GM12874 (cell line): ENCODE data around the gene PSMF1.

ENCODE experiments used
- TF ChIP-seq, protein P1 (sequence below): IDR thresholded peaks from 2 replicates; pipeline ENCODE4 v1.5.1; 2011; ENCODE audit warnings: low read depth, mild to moderate bottlenecking, control low read depth, low read length, moderate library complexity; ENCODE audit not compliant: insufficient read depth

Gene PSMF1

DNA sequence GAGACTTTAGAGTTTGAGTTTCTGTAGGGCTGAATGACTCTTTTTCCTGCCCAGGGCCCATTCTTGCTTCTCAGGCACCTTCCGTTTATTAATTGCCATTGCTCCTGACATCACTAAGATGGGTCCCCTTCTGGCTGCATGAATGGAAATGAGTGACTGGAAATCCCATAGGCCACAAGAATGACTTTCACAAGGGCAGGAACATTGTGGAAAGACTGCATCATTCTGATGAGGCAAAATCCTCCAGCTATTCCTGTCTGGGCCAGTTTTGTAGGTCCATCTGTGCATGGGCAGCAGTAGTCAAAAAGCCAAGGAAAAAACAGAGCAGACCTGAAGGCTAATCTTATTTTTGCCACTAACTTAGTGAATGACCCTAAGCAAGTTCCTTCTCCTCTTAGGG is 47.1 kb downstream of the PSMF1 start:
- TF ChIP-seq, protein P1, sequence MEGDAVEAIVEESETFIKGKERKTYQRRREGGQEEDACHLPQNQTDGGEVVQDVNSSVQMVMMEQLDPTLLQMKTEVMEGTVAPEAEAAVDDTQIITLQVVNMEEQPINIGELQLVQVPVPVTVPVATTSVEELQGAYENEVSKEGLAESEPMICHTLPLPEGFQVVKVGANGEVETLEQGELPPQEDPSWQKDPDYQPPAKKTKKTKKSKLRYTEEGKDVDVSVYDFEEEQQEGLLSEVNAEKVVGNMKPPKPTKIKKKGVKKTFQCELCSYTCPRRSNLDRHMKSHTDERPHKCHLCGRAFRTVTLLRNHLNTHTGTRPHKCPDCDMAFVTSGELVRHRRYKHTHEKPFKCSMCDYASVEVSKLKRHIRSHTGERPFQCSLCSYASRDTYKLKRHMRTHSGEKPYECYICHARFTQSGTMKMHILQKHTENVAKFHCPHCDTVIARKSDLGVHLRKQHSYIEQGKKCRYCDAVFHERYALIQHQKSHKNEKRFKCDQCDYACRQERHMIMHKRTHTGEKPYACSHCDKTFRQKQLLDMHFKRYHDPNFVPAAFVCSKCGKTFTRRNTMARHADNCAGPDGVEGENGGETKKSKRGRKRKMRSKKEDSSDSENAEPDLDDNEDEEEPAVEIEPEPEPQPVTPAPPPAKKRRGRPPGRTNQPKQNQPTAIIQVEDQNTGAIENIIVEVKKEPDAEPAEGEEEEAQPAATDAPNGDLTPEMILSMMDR: no peak

DNA sequence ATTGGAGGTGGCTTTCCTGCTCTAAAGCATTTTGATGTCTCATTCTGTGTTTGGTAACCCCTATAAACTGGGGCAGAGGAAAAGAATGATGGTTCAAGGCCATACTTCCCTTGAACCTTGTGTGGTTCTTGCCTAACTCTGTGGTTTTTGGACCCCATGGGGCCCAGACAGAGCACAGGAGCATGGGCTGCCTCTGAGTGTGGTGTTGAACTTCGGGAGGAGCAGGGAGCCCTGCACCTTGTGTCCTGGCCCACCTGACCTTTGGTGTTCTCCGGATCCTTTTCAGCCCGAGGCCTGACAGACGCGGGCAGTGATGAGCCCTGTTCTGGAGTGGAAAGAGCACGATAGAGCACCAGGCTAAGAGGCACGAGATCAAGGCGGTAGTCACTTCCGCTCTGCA is 47.5 kb downstream of the PSMF1 start:
- TF ChIP-seq, protein P1: no peak

DNA sequence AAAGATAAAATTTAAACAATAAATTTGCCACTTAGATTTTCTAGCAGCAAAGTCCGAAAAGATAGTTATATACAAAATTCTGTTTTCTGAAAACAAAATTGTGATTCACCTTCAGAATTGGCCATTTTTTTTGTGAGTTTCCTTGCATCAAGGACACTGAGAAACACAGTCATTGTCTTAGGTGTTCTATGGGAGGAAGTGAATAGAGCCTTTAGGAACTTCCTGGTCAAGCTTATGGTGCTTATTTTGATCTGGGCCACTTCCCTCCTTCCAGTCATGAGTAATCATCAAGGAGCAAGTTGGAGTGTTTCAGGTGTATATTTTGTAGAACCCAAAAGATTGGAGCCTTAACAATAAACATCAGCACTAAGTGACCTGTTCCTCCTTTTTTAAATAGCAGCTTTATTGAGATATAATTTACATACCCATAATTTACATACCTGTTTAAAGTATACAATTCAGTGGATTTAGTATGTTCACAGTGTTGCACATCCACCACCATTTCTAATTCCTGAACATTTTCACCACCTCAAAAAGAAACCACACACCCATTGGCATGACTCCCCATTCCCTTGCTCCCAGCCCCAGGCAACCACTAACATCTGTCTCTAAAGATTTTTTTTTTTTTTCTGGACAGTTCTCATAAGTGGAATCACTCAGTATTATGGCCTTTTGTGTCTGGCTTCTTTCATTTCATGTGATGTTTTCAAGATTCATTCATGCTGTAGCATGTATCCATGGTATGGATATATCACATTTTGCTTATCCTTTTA is 48.7 kb downstream of the PSMF1 start:
- TF ChIP-seq, protein P1: no peak

DNA sequence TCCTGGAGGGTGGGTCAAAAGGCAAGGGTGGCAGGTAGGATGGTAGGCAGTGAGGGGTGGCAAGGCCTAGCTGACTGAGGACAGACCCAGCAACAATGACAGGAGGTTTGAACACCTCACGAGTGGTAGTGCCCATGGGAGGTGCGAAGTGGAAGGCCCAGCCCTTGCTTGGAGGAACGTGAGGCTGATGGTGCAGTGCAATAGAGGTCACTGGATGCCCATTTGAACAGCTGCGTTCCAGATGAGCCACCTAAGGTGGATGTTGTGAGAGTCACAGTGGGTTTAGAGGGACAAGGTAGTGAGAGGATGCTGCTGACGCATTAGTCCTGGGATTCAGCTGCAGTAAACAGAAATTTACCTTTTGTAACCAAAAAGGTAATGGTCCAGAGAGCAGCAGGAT is 50.8 kb downstream of the PSMF1 start:
- TF ChIP-seq, protein P1: no peak

DNA sequence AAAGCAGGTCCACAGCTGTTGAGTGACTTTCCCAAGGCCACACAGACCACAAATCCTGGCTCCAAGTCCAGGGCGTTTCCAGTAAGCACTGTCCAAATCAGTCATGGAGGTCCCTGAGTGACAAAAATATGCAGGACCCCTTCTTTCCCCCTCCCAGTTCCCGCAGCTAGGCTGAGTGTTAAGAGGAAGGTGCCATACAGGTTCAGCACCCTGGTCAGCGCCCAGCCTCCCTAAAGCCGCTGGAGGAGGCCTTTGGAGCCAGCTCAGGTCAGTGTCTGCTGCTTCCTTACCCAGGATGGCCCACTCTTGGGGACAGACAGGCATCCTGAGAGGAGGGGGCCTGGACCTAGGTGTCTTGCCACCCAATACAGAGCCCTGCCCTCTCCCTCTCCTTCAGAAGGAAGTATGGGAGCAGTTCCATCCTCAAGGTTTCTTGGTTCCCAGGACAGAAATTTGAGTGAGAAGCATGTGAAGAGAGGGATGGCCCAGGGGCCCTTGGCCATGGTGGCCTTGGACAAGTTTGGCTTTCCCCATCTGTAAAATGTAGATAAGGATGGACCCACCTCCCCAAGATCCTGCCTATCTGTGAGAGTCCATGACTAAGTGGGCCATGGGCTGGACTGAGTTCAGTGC is 53.2 kb downstream of the PSMF1 start:
- TF ChIP-seq, protein P1: no peak

DNA sequence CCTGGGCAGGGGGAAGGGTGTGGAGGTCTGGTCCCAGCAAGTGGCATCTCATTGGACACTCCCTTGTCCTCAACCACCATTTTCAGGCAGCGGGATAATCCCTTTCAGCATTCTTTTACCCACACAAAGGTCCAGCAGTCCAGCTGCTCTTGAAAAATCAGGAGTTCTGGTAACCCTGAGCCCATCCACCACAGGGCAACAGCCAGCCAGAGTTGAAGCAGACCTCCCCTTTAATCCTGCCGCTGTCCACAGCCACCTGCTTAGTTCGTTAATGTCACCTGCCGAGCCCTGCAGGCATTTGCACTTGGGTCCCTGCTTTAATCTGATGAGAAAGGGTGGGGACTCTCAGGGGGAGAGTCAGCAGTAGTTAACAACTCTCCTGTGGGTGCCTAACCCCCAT is 55.3 kb downstream of the PSMF1 start:
- TF ChIP-seq, protein P1: no peak

DNA sequence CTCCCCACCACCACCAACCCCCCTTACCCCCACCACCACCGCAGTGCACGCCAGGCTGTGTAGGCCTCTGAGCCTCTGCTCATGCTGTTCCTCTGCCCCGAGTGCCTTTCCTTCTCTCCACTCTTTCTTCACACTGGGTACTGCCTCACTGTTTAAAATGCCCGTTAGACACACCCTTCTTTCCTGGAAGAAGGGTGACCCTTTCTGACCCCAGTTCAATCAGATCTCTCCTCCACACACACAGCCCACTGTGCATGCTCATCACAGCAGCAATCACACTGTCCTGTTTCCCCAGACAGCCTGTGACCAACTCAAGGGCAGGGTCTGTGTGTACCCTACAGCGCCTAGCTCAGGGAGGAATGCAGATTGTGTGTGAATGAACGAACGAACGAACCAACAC is 56.4 kb downstream of the PSMF1 start:
- TF ChIP-seq, protein P1: no peak
